ENCODE data around the gene LOXL4. TPM values are rescaled to one million over a fixed set of nuclear protein-coding genes. Genes with fewer than 3 reads are reported as not detected.

LOXL4 gene
- total RNA-seq, 4 donors from 2014 or later: 4.1 to 14.9 (median 10.1) TPM

Other genes with a start within 250 kb of the LOXL4 start
- gene CRTAC1, start 237.6 kb downstream of the LOXL4 start, total RNA-seq: 10 to 100 TPM; 17.5 to 35.1 (median 22.9) TPM
- gene R3HCC1L, start 133.5 kb downstream of the LOXL4 start, total RNA-seq: 10 to 100 TPM; 10.8 to 15.1 (median 13.5) TPM
- gene PYROXD2, start 147.0 kb upstream of the LOXL4 start, total RNA-seq: 10 to 100 TPM; 14.2 to 27.0 (median 20.8) TPM
- gene HPS1, start 178.7 kb upstream of the LOXL4 start, total RNA-seq: 100 to 1,000 TPM in 1 of 4 donors, 10 to 100 TPM in 3; 38.7 to 101 (median 62.5) TPM